HG02973 (cell line): Measurements from ENCODE around the gene SMIM3.
"Not testable (repeated sequence)": the region's sequence is repeated elsewhere in the genome, so short reads cannot be mapped to it uniquely, and the experiment has no call there.

Experiments
- ATAC-seq: cut with Tn5 transposase; IDR thresholded peaks from one replicate; pipeline ENCODE4 v1.9.1; 2021; ENCODE audit warnings: moderate library complexity; ENCODE audit not compliant: unreplicated experiment

SMIM3 gene

GRCh38 chr5:150791536-150791935 is 13.0 kb downstream of the SMIM3 start:
- no peak for ATAC-seq

GRCh38 chr5:150793423-150793888 is 14.9 kb downstream of the SMIM3 start:
- not testable (repeated sequence) for ATAC-seq

- ATAC-seq = no peak
These were observed 16.4 kb downstream of the SMIM3 start for GRCh38 chr5:150794927-150795326.

GRCh38 chr5:150797384-150797783 is 18.8 kb downstream of the SMIM3 start:
- no peak for ATAC-seq

- ATAC-seq = no peak
These were observed 22.8 kb downstream of the SMIM3 start for GRCh38 chr5:150801117-150801927.

- no peak for ATAC-seq
These were observed 25.8 kb downstream of the SMIM3 start for GRCh38 chr5:150804388-150804787.

GRCh38 chr5:150809363-150809762 is 30.8 kb downstream of the SMIM3 start:
- no peak for ATAC-seq

GRCh38 chr5:150815010-150815409 is 36.5 kb downstream of the SMIM3 start:
- no peak for ATAC-seq

- no peak for ATAC-seq
These were observed 38.4 kb downstream of the SMIM3 start for GRCh38 chr5:150816946-150817345.

- ATAC-seq = no peak
These were observed 51.2 kb downstream of the SMIM3 start for GRCh38 chr5:150829744-150830143.

- not testable (repeated sequence) for ATAC-seq
These were observed 53.3 kb downstream of the SMIM3 start for GRCh38 chr5:150831821-150832220.

GRCh38 chr5:150836064-150836463 is 57.5 kb downstream of the SMIM3 start:
- no peak for ATAC-seq

- no peak for ATAC-seq
These were observed 58.1 kb downstream of the SMIM3 start for GRCh38 chr5:150836703-150837102.

- not testable (repeated sequence) for ATAC-seq
These were observed 66.8 kb downstream of the SMIM3 start for GRCh38 chr5:150845185-150845859.

GRCh38 chr5:150846308-150846653 is 67.7 kb downstream of the SMIM3 start, which contains the start of gene IRGM:
Gene IRGM, plus strand, starts transcription at chr5:150846521. Its CDS starts 1,603 bp downstream, at chr5:150848124.
- ATAC-seq = not testable (repeated sequence)
